OCI-LY3 (cell line): Measurements from ENCODE around the gene AUTS2.

Source experiments
- EZH2phosphoT487 ChIP-seq: fragments of 200-600 bp; shearing (Covaris generic); IDR thresholded peaks from 2 replicates; pipeline ENCODE4 v1.6.1; 2018; ENCODE audit warnings: antibody characterized with exemption, mixed run types, low read depth
- TF ChIP-seq, protein P1 (sequence below): fragments of 200-600, 300-600 bp; sonication (generic); IDR thresholded peaks from 2 replicates; pipeline ENCODE4 v1.5.1; 2014; ENCODE audit warnings: antibody characterized with exemption, low read length, low read depth

DNA sequence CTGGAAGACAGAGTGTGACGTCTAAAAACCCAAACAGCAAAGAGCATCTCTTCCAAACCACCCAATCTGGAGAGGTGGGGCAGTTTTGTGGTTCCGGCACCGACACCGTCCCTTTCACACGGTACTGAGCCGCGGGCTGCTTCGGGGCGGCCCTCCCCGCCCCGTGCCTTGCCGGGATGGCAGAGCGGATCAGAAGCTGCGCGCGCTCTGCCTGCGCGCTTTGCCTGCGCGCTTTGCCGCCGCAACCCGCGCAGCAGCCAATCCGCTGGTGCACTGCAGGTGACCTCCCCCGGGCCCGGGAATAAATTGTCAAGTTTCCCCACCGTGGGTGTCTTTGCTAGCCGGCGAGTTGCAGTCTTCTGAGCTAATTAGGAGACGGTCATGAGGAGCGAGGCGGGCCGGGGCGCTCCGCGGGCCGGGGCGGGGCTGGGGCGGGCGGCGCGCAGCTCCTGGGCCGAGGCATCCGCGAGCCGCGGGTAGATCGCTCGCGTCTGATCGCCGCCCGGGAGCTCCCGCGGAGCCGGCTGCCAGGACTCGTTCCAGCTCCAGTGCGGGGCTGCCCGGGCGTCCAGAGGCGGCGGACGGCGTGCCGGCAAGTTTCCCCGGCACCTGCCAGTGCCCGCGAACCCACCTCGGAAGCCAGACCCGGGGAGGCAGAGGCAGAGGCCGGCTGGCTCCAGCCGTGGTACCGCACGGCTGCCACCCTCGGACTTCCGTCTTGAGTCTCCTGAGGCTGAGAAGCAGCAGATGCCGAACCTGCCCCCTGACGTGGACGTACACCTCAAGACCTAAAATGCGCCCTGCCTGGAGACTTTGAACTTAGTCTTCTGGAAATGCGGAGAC, 997.7 kb downstream of the AUTS2 start:
- TF ChIP-seq, protein P1, sequence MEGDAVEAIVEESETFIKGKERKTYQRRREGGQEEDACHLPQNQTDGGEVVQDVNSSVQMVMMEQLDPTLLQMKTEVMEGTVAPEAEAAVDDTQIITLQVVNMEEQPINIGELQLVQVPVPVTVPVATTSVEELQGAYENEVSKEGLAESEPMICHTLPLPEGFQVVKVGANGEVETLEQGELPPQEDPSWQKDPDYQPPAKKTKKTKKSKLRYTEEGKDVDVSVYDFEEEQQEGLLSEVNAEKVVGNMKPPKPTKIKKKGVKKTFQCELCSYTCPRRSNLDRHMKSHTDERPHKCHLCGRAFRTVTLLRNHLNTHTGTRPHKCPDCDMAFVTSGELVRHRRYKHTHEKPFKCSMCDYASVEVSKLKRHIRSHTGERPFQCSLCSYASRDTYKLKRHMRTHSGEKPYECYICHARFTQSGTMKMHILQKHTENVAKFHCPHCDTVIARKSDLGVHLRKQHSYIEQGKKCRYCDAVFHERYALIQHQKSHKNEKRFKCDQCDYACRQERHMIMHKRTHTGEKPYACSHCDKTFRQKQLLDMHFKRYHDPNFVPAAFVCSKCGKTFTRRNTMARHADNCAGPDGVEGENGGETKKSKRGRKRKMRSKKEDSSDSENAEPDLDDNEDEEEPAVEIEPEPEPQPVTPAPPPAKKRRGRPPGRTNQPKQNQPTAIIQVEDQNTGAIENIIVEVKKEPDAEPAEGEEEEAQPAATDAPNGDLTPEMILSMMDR: no peak
- TF ChIP-seq EZH2phosphoT487: no peak
